NCI-H748 treated with DMSO at 0.1 percent for 48 hours (cell line): ENCODE data around the gene GAS6.
"Not testable (repeated sequence)": the region's sequence is repeated elsewhere in the genome, so short reads cannot be mapped to it uniquely, and the experiment has no call there.

Experiments used
- DNase-seq: peaks from one replicate; lab custom pipeline; 2025; lab: John Stamatoyannopoulos, UW

The GAS6 gene

DNA sequence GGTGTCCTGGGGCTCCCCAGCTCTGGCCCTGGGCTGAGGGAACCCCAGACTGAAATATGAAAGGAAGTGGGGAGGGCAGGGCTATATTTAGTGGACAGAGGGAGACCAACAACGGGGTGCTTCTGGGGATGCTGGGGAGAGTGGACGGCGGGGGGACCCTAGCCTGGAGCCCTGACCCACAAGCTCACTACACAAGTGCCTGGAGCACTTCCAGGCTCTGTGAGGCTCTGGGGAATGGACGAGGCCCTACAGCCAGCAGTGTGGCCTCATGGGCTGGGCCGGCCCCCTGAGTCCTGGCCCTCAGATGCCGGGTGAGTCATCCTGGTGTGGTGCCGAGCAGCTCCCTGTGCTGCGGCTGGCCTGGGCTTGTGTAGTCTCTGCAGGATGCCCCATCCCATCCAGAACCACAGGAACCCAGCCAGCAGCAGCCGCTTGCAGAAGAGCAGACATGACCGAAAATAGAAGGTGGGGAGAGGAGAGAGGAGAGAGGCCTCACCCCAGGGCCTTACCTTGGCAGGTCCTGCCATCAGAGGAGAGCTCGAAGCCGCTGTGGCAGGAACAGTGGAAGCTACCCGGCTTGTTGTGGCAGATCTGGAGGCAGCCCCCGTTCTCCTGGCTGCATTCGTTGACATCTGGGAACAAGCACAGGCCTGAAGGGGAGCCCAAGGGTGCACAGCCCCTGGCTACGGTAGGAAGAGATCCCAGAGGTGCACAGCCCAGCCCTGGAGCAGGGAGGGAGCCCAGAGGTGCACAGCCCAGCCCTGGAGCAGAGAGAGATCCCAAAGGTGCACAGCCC is 26.1 kb downstream of the GAS6 start:
- no peak for DNase-seq

DNA sequence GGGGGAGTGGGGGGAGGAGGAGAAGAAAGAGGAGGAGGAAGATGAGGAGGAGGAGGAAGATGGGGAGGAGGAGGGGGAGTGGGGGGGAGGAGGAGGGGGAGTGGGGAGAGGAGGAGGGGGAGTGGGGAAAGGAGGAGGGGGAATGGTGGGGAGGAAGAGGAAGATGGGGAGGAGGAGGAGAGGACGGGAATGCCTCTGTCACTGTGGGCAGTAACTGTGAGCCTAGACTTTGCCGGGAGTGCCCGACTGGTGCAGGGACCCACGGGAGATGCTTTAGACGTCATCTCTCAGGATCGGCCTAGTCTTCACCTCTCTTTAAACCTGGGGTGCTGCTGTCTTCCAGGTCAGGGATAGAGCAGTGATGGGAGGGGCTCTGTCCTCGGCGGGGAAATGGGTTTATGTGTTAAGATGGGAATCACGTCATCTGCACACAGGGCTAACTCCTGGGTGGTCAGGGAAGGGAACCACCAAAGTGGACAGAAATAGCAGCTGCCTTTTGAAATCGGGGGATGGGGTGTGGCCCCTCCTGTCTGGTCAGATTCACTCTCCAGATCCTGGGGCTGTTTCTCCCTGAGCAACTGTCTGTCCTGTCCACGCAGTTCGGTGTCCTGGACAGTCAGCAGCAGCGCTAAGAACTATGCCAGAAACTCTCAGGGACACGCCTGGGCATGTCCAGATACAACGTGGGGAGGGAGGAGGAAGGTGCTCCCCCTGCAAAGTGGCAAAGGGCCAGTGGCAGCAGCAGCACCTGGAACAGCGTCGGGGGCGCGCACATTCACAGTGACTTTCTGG is 26.9 kb downstream of the GAS6 start:
- DNase-seq: no peak

DNA sequence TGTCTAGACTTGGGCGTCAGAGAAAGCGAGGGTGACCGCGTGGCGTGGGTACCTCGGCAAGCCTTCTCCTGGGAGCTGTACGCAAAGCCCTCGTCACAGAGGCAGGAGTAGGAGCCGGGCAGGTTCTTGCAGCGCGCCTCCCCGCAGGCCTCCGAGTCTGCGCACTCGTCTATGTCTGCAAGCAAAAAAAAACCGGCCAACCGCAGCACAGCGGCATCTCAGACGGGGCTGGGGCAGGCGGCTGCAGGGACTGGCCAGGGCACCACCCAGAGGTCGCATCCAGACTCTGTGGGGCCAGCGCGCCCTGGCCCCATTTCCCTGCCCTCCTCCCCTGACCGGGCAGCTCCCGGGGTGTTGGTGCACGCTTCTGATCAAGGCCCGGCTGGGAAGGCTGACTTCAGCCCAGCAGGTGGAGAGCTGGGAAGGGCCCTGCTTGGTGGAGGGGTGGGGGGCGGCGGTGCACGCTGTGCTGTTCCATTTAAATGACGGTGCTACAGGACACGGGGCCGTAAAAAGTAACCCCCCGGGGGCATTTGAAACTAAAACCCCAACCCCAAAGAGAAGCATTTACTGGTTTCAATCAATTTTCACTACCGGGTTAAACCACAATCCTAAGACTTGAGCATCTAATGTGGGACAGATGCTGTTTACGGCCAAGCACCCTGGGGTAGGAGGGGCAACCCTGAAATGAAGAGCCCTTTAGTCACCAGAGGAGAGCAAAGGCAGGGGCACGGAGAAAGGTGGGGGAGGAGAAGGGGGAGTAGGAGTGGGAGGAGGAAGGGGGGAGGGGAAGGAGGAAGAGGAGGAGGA is 28.2 kb downstream of the GAS6 start:
- no peak for DNase-seq

DNA sequence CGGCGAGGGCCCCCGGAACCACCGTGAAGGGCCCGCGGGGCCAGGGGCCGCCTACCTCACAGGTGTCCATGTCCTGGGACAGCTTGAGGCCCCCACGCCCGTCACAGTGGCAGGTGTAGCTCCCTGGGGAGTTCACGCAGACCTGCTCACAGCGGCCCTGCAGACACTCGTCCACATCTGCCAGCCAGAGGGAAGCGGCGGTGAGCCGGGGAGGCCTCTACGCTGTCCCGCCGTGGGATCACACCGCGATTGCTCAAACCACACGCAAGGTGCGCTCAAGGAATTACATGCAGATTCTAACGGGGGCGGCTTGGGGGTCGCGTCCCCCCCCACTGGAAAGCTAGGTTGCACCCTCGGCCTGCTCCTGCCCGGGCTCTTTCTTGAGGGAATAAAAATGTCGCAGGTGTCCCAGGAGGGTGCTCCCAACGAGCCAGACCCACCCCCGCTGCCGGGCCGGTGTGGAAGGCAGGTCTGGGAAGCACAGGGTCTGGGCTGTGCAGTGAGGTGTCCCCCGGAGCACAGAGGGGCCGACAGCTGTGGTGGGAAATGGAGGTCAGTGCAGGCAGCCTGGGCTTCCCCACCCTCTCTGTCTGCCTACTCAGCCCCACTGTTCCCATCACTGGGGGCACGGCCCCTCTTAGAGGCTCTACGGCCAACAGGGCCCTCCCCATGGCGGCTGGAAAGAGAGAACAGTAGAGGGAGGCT is 29.2 kb downstream of the GAS6 start:
- DNase-seq: no peak

DNA sequence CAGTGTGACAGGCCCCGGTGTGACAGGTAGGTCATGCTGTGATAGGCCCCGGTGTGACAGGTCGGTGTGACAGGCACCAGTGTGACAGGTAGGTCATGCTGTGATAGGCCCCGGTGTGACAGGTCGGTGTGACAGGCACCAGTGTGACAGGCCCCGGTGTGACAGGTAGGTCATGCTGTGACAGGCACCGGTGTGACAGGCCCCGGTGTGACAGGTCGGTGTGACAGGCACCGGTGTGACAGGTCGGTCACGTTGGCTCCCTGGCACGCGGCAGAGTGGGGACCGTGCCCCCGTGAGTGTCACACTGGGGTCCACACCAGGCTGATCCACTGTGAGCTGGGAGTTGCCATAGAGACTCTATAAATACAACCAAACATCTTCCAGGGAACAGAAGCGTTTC is 29.9 kb downstream of the GAS6 start:
- DNase-seq: not testable (repeated sequence)

DNA sequence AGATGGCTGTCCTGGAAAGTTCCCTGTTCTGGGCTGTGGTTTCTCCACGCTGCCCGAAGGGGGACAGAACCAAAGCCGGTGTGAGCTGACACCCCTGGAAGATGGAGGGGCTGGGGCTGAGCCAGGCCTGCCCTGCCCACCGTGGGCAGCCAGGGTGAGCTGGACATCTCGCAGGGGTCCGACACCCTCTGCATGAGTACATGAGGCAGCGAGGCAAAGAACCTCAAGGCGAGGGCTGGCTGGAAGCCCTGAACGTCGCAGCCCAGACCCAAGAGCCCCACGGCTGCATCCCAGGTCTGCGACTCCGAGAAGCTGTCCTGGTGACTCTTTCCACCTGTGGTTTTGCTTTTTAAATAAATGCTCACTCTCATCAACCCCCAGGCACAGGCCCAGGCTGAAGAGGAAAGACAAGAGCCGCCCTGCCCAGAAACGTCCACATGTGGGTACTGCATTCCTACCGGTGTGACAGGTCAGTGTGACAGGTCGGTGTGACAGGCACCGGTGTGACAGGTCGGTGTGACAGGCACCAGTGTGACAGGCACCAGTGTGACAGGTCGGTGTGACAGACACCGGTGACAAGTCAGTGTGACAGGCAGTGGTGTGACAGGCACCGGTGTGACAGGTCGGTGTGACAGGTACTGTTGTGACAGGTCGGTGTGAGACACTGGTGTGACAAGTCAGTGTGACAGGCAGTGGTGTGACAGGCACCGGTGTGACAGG is 30.6 kb downstream of the GAS6 start:
- DNase-seq: no peak

DNA sequence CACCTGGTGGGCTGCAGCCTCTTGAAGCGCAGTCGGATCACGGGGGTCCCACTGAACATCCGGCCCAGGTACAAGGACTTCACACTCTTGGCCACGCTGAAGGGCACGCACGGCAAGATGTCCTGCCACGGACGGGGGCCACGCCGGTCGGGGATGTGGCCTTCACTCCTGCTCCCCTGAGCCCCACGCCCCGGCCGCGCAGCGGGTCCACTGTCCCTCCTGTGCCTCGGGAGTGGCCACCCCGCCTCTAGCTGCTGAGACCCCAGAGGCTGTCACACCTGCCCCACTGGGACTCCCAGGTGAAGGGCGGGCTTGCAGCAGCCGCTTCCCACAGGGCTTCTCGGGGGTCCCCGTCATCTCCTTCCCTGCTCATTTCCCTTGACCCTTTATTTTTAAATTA is 31.2 kb downstream of the GAS6 start:
- no peak for DNase-seq

DNA sequence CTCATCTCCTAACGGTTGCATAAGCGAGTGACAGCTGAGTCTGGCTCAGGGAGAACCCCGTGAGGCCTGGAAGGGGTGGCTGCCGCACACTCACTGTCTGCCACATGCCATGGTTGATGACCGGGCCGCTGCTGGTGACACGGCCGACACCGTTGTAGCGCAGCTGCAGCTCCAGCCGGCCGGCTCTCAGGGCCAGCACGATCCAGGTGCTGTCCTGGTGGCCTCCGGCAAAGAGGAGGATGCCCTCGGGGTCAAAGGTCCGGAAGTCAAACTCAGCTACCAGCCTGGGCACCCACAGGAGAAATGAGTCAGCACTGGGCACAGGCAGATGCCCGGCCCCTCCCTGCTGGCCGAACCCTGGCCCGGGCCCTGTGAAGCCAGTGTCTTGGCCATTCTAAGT is 31.7 kb downstream of the GAS6 start:
- DNase-seq: no peak

DNA sequence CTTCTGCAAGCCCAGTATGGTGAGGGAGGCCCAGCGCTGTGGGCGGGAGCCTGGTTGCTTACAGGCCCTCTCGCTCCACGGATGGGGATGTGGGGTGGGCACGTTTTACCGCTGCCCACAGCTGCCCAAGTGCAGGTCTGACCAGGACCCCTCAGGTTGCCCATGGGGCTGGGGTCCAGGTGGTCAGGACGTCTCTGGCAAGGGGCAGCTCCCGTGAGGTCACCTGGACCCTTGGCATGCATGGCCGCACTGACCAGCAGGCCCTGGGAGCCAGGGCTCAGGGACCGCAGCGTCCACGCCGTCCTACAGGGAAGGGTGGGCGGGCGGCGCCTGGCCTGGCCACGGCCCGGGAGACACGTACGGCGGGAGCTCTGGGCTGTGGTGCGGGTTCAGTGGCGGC is 32.8 kb downstream of the GAS6 start:
- no peak for DNase-seq

DNA sequence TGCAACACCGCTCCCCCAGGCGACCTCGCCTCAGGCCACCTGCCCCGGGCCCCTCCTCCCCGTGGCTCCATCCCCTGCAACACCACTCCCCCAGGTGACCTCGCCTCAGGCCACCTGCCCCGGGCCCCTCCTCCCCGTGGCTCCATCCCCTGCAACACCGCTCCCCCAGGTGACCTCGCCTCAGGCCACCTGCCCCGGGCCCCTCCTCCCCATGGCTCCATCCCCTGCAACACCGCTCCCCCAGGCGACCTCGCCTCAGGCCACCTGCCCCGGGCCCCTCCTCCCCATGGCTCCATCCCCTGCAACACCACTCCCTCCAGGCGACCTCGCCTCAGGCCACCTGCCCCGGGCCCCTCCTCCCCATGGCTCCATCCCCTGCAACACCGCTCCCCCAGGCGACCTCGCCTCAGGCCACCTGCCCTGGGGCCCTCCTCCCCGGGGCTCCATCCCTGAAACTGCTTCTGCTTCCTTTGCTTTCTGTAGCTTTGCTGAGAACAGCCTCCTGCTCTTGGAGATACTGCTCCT is 33.4 kb downstream of the GAS6 start:
- DNase-seq: not testable (repeated sequence)

DNA sequence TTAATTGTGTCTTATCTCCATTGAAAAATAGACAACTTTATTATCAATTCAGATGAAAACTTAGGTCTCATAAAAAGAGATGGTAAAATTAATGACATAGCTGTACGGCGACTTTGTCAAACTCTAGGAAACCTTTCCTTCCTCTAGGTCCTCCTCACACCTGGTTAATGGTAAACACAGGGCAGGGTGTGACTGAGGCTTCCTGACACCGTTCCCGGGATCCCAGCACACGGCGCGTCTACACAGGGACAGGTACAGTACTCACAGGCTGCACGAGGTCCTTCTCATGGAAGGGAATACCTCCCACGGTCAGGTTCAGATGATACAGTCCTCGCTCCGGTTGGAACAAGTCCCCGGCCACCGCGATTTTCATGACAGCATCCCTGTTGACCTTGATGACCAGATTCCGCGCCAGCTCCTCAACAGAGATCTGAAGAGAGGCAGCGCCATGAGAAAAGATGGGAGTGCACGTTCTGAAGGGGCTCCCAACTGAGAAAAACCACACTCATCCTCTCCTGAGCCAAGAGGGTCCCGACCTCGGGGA is 35.5 kb downstream of the GAS6 start:
- no peak for DNase-seq

DNA sequence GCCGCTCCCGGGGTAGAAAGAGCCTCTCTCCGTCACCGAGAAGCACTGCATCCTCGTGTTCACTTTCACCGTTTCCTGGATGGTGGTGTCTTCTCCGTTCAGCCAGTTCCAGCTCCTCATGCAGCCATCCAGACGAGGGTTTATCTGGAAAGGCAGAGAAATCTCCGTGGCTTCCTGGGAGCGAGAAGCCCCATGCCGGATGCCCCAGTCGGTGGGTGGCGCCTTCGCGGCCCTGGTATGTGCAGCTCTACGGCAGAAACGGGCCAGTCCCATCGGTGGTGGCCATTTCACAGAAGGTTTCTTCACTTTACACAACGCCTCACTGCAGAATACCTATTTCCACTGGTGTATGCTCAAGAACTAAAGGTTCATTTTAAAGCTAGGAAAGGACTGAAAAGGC is 36.9 kb downstream of the GAS6 start:
- DNase-seq: no peak

DNA sequence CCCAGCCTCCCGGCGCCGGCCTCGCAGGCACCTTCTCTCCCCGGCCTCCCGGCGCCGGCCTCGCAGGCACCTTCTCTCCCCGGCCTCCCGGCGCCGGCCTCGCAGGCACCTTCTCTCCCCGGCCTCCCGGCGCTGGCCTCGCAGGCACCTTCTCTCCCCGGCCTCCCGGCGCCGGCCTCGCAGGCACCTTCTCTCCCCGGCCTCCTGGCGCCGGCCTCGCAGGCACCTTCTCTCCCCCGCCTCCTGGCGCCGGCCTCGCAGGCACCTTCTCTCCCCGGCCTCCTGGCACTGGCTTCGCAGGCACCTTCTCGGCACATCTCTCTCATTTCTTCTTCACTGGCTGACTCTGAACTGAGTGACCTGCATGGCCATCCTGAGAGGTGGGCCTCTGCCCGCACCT is 37.4 kb downstream of the GAS6 start:
- DNase-seq: not testable (repeated sequence)

DNA sequence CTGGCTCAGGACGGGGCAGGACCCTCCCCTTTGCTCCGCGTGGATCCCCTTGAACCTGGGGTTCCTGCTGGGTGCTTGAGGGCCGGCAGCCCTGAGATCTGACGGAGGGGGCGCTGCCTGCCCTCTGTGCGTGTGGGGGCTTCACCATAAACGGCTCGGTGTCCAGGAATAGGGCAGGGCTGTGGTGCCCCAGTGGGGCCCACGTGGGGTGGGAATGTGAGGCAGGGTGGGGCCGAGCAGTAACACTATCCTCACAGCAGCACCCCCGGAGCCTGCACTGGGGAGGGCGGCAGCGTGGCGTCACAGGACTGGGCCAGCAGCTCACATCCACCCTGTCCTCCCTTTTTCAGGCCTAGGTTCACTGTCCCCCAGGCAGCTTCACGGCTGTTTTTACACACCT is 38.0 kb downstream of the GAS6 start:
- DNase-seq: no peak

DNA sequence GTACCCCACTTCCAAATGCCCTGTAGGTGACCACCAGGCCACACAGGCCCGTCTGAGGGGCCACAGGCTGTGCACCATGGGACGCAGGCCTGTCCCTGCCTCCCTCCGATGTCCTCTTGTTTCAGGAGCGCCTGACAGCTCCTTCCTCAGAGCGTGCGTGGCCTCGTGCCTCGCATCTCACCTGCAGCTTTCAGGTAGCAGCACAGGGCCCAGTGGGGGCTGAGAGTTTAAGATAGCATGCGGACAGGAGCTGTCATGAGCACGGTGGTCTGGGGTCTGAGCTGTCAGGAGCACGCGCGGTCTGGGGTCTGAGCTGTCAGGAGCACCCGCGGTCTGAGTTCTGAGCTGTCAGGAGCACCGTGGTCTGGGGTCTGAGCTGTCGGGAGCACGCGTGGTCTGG is 40.1 kb downstream of the GAS6 start:
- DNase-seq: no peak

DNA sequence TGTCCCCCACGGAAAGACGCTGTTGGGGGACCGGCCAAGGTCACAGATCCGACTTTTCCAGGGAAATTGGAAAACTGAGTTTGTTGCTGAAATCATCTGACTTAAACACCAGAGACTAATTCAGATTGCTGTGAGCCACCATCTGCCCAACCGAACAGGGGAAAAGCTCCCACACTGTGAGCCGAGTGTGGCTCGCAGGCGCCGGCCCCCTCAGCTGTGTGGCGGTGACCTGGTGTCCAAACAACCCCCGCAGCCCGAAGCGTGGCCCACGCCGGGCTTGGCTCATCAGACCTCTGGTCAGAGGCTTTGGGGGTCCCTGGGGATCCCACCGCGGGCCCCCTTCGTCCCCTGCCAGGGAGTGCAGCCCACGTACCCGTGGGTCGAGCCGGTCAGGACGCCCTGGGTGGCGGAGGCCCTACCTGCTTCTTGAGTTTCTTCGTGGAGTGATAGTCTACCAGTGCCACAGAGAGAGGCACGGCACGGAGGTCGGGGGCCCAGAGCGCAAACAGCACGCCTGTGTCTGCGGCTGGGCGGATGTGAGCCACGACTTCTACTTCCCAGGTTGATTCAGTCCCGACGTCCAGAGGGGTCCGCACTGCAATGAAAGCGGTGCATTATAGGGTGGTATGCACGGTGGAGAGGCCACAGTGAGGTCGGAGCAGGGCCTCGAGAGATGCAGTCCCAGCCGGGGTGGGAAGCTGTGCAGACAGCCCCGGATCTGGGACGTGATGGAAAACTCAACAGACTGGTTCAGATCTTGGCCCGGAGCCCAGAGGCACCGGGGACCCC is 40.7 kb downstream of the GAS6 start:
- no peak for DNase-seq

DNA sequence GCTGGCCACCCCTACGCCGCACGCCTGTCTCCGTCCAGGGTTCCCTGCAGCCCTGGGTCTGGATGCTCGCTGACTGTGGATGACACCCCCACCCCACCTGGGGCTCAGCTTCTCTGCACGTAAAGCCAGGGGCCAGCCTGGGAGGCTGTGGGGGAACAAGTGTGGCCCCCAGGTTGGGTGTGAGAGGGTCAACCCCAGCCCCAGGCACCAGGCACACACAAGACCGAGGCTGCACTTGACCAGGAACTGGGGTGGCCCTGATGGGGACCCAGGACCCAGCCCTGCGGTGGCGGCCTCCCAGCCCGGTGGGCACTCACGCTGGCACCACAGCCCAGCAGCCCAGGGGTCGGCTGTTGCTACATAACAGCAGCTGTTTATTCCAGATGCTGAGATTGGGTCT is 41.6 kb downstream of the GAS6 start:
- DNase-seq: no peak

DNA sequence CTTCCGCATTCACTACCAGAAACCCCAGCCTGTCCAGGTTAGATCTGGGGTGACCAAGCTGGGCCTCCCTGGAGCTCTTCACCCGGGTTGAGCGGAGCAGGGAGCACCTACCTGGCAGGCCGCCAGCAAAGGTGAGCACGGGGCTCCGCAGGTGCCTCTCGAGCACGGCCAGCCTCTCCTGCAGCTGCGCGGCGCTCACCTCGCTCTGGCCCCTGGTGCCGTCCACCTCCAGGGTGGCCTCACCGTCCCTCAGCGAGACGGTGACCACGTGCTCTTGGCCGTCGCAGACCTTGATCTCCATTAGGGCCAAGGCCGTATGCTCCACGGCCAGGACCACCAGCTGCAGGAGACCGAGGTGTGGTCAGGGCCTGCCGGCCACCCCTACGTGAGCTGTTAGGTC is 42.0 kb downstream of the GAS6 start:
- no peak for DNase-seq

DNA sequence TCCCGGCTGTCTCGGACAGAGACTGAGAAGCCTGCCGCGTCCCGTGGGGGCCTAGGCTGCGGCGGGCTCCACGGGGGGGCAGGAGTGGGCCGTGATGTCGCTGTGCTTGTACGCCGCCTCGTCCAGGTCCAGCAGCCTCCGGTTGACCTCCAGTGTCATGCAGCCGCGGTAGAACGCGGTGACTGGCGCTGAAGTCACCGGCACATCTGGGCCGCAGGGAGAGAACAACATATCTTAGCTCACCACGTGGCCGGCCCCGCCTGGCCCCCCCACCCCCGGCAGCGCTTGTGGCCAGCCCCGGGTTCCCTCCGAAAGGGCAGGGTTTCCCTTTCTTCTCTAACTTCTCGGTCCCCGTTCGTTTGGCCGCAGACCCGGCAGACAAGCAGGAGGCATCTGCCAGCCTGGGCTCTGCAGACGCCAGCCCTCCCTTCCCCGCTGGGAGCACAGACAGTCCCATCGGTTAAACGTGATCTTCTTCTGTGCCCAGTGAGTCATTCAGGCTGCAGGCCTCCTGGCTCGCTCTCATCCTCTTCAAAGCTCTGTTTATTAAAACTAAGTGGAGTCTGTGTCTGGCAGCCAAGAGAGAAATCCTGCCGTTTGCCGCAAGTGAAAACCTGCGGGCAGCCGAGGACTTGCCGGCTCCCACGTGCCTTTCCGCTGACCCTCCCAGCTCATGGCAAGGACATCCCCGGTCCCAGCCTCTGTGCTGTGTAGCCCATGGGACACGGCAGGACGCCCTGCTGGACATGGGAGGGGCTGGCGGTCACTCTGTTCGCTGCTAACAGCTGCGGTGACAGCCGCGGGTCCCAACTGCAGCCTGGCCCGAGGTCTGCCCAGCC is 42.8 kb downstream of the GAS6 start:
- no peak for DNase-seq
